22Rv1 (cell line): ENCODE results near the gene C4orf51.

ENCODE experiments used
- ZFX ChIP-seq: fragments of 450-650 bp; IDR thresholded peaks from 2 replicates; pipeline ENCODE4 v1.6.1; 2017; ENCODE audit warnings: antibody characterized with exemption, borderline replicate concordance
- TF ChIP-seq, protein P1 (sequence below): fragments of 450-650 bp; IDR thresholded peaks from 2 replicates; pipeline ENCODE4 v1.5.1; 2017; ENCODE audit warnings: mild to moderate bottlenecking

GRCh38 chr4:145734031-145734430, 54.1 kb downstream of the C4orf51 start:
- TF ChIP-seq, protein P1, sequence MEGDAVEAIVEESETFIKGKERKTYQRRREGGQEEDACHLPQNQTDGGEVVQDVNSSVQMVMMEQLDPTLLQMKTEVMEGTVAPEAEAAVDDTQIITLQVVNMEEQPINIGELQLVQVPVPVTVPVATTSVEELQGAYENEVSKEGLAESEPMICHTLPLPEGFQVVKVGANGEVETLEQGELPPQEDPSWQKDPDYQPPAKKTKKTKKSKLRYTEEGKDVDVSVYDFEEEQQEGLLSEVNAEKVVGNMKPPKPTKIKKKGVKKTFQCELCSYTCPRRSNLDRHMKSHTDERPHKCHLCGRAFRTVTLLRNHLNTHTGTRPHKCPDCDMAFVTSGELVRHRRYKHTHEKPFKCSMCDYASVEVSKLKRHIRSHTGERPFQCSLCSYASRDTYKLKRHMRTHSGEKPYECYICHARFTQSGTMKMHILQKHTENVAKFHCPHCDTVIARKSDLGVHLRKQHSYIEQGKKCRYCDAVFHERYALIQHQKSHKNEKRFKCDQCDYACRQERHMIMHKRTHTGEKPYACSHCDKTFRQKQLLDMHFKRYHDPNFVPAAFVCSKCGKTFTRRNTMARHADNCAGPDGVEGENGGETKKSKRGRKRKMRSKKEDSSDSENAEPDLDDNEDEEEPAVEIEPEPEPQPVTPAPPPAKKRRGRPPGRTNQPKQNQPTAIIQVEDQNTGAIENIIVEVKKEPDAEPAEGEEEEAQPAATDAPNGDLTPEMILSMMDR: no peak
- no peak for TF ChIP-seq ZFX
